Placental pericyte (primary cell): ENCODE data around the gene MNDA. TPM values are rescaled to one million over a fixed set of nuclear protein-coding genes. Genes with fewer than 3 reads are reported as not detected.

Experiments used
- small RNA-seq: library from RNA; depleted of rRNA; stranded (forward); fragments of <200 nt; gene quantifications from one replicate; pipeline ENCODE3, GENCODE V24; 2012; ENCODE audit warnings: low replicate concordance
- total RNA-seq: library from RNA; depleted of rRNA; stranded (reverse); fragments of >200 nt; gene quantifications from 2 replicates; pipeline ENCODE4 v1.2.3, GENCODE V29; 2012

Gene MNDA
- total RNA-seq: not detected in 2 replicates

GRCh38 chr1:158830904-158831507 is at the start of gene MNDA:
Gene MNDA, plus strand, starts transcription at chr1:158831351. Its CDS starts 10,803 bp downstream, at chr1:158842154.

Small RNA genes lying within 50 kb of the gene (small RNA-seq; reads per million reads assigned to genes)
- not detected for gene OR2AQ1P

Other genes starting within 250 kb of the MNDA start
- not detected in 2 replicates for gene OR10Z1, start 226.1 kb upstream of the MNDA start, total RNA-seq
- gene SPTA1, start 144.6 kb upstream of the MNDA start, total RNA-seq: not detected in 2 replicates
- gene OR6K2, start 130.7 kb upstream of the MNDA start, total RNA-seq: not detected in 2 replicates
- gene OR6K3, start 110.6 kb upstream of the MNDA start, total RNA-seq: not detected in 2 replicates
- gene OR6K6, start 76.6 kb upstream of the MNDA start, total RNA-seq: not detected in 2 replicates
- not detected in 2 replicates for gene OR6N1, start 59.2 kb upstream of the MNDA start, total RNA-seq
- not detected in 2 replicates for gene OR6N2, start 50.1 kb upstream of the MNDA start, total RNA-seq
- not detected in 2 replicates for gene PYHIN1, start 100.2 kb downstream of the MNDA start, total RNA-seq
- 68.6 and 98.3 TPM in 2 replicates for gene IFI16, start 178.6 kb downstream of the MNDA start, total RNA-seq
- gene AIM2, start 245.4 kb downstream of the MNDA start, total RNA-seq: 0.43 and 0.44 TPM in 2 replicates